Measurements from ENCODE around the gene BBX. TPM values are rescaled to one million over a fixed set of nuclear protein-coding genes. Genes with fewer than 3 reads are reported as not detected.

Gene BBX
- polyA plus RNA-seq, 3 donors: 15.7 to 25.1 (median 16.6) TPM

DNA sequence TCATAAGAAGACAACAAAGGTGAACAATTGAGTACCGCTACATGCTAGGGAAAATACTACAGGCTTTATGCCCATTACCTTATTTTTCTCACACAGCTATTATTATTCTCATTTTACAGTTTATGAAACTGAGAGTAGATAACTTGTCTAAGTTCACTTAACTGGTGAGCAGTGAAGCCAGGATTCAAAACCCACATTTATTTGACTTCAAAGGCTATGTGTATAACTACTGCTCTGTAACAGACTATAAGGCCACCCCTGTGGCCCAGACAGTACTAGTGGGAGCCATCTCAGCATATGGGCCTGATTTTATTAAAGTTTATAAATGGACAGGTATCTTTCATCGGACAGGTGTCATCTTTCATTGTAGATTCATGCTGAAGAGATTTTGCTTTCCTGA is 14.4 kb upstream of the BBX start:
- H3K27ac ChIP-seq (ENCODE audit: low read depth in 1 of 2, low read length in 2 of 2): no peak overlapping the region
- no peak overlapping the region for H3K4me3 ChIP-seq (replicated peaks in 1 of 3; ENCODE audit: low read depth in 2 of 3, low read length in 3 of 3)
- intact Hi-C loops (cut with micrococcal nuclease): no loop called here
- H3K79me2 ChIP-seq (ENCODE audit: insufficient read depth, low read length): no peaks in the 10 kb centered on the region
- H2AFZ ChIP-seq (ENCODE audit: insufficient read depth, low read depth, low read length, poor library complexity, severe bottlenecking): no peak overlapping the region
- no peaks in the 10 kb centered on the region for H3K36me3 ChIP-seq (replicated peaks in 1 of 2; ENCODE audit: control insufficient read depth in 1 of 2, insufficient read depth in 2 of 2, low read length in 2 of 2)
- no peaks in the 10 kb centered on the region for H3K9me3 ChIP-seq (replicated peaks in 1 of 2; ENCODE audit: control insufficient read depth in 1 of 2, insufficient read depth in 1 of 2, low read length in 2 of 2)
- Mint-ChIP-seq H3K4me3 (no peak overlapping the region), H3K36me3 (no peaks in the 10 kb centered on the region), H3K9me3 (peaks cover 0 to 3% (median 0%) of the 10 kb centered on the region in 7 donors), H3K27ac (no peak overlapping the region), H3K4me1 (no peaks in the 10 kb centered on the region), H3K27me3 (ENCODE audit: low read depth in 3 of 3) (peaks cover 0 to 2% (median 1%) of the 10 kb centered on the region in 3 donors)
- WGBS (ENCODE audit: insufficient coverage): no CpG with 5 or more reads among the region's 2 CpGs
- TF ChIP-seq, protein P1, sequence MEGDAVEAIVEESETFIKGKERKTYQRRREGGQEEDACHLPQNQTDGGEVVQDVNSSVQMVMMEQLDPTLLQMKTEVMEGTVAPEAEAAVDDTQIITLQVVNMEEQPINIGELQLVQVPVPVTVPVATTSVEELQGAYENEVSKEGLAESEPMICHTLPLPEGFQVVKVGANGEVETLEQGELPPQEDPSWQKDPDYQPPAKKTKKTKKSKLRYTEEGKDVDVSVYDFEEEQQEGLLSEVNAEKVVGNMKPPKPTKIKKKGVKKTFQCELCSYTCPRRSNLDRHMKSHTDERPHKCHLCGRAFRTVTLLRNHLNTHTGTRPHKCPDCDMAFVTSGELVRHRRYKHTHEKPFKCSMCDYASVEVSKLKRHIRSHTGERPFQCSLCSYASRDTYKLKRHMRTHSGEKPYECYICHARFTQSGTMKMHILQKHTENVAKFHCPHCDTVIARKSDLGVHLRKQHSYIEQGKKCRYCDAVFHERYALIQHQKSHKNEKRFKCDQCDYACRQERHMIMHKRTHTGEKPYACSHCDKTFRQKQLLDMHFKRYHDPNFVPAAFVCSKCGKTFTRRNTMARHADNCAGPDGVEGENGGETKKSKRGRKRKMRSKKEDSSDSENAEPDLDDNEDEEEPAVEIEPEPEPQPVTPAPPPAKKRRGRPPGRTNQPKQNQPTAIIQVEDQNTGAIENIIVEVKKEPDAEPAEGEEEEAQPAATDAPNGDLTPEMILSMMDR (IDR thresholded peaks at IDR 0.05): no peak
- no peaks in the 10 kb centered on the region for H4K20me1 ChIP-seq (ENCODE audit: insufficient read depth, low read length)
- no peak overlapping the region for H3K4me2 ChIP-seq (replicated peaks; ENCODE audit: extremely low read depth, low read length, poor library complexity, severe bottlenecking)
- H3K27me3 ChIP-seq (ENCODE audit: control insufficient read depth in 2 of 2, insufficient read depth in 2 of 2, low read length in 2 of 2): no peaks in the 10 kb centered on the region
- no peaks in the 10 kb centered on the region for H3K4me1 ChIP-seq (ENCODE audit: control insufficient read depth in 1 of 2, insufficient read depth in 2 of 2, low read length in 2 of 2)
- DNase-seq: no peak
- no peak overlapping the region for H3K9ac ChIP-seq (ENCODE audit: insufficient read depth, low read length, poor library complexity, severe bottlenecking)

- WGBS (ENCODE audit: insufficient coverage): no CpG with 5 or more reads among the region's 1 CpG
- peaks cover 0 to 4% (median 0%) of the 10 kb centered on the region in 3 donors for H3K27me3 Mint-ChIP-seq (ENCODE audit: low read depth in 3 of 3)
- H3K9me3 ChIP-seq (replicated peaks in 1 of 2; ENCODE audit: control insufficient read depth in 1 of 2, insufficient read depth in 1 of 2, low read length in 2 of 2): no peaks in the 10 kb centered on the region
These were observed 10.7 kb upstream of the BBX start for GRCh38 chr3:107512108-107512507.

More at GRCh38 chr3:107512108-107512507, 10.7 kb upstream of the BBX start:
- H4K20me1 ChIP-seq (ENCODE audit: insufficient read depth, low read length): no peaks in the 10 kb centered on the region
- H3K27ac Mint-ChIP-seq: no peak overlapping the region
- H3K9ac ChIP-seq (ENCODE audit: insufficient read depth, low read length, poor library complexity, severe bottlenecking): no peak overlapping the region
- H3K27me3 ChIP-seq (ENCODE audit: control insufficient read depth in 2 of 2, insufficient read depth in 2 of 2, low read length in 2 of 2): no peaks in the 10 kb centered on the region
- no peak overlapping the region for H3K4me2 ChIP-seq (replicated peaks; ENCODE audit: extremely low read depth, low read length, poor library complexity, severe bottlenecking)
- no peak overlapping the region for H3K4me3 ChIP-seq (replicated peaks in 1 of 3; ENCODE audit: low read depth in 2 of 3, low read length in 3 of 3)
- TF ChIP-seq, protein P1 (IDR thresholded peaks at IDR 0.05): no peak
- H3K36me3 ChIP-seq (replicated peaks in 1 of 2; ENCODE audit: control insufficient read depth in 1 of 2, insufficient read depth in 2 of 2, low read length in 2 of 2): no peaks in the 10 kb centered on the region
- no peaks in the 10 kb centered on the region for H3K36me3 Mint-ChIP-seq
- H3K4me3 Mint-ChIP-seq: no peak overlapping the region
- DNase-seq: no peak
- no peaks in the 10 kb centered on the region for H3K4me1 ChIP-seq (ENCODE audit: control insufficient read depth in 1 of 2, insufficient read depth in 2 of 2, low read length in 2 of 2)
- H3K27ac ChIP-seq (ENCODE audit: low read depth in 1 of 2, low read length in 2 of 2): no peak overlapping the region
- intact Hi-C loops (cut with micrococcal nuclease): no loop called here
- no peaks in the 10 kb centered on the region for H3K4me1 Mint-ChIP-seq
- no peaks in the 10 kb centered on the region for H3K79me2 ChIP-seq (ENCODE audit: insufficient read depth, low read length)
- no peaks in the 10 kb centered on the region for H3K9me3 Mint-ChIP-seq
- H2AFZ ChIP-seq (ENCODE audit: insufficient read depth, low read depth, low read length, poor library complexity, severe bottlenecking): no peak overlapping the region

Measured in CD14-positive monocyte (primary cell).